ENCODE data around the gene VSTM2L.

- TF ChIP-seq CTCF (IDR thresholded peaks at IDR 0.05; ENCODE audit: extremely low read depth in 1 of 2, insufficient read depth in 1 of 2, low read depth in 1 of 2, low read length in 2 of 2) = no peak
- TF ChIP-seq POLR2AphosphoS5 (IDR thresholded peaks at IDR 0.05; ENCODE audit: insufficient read depth, low read depth, low read length) = no peak
Measured at GRCh38 chr20:37947943-37948342, 45.0 kb downstream of the VSTM2L start.
